Measurements from ENCODE around the gene NFE2.

DNA sequence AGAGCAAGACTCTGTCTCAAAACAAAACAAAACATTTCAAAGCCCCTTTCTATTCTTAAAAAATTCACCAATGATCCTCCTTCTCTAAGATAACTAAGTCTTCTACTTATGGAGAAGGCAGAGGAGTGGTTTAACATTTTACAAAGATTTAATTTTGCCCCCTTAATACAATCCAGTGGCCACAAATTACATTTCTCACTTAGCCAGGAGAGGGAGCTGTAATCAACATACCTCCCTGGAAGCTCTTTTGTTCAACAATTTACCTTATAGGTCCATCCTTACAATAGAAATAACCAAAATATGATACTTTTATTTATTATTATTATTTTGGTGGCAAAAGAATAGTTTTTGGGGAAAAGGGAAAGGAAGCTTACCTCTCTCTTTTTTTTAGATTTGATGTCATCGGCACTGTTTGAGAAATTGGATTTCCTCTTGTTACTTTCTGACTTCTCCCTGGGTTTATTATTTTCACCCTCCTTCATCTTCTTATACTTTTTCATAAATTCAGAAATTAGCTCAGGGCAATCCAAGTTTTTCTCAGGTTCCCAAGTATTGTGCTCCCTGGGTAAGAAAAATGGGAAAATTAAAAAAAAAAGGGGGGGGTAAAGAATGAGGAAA is 49.0 kb downstream of the NFE2 start:
- TF ChIP-seq, protein P1, sequence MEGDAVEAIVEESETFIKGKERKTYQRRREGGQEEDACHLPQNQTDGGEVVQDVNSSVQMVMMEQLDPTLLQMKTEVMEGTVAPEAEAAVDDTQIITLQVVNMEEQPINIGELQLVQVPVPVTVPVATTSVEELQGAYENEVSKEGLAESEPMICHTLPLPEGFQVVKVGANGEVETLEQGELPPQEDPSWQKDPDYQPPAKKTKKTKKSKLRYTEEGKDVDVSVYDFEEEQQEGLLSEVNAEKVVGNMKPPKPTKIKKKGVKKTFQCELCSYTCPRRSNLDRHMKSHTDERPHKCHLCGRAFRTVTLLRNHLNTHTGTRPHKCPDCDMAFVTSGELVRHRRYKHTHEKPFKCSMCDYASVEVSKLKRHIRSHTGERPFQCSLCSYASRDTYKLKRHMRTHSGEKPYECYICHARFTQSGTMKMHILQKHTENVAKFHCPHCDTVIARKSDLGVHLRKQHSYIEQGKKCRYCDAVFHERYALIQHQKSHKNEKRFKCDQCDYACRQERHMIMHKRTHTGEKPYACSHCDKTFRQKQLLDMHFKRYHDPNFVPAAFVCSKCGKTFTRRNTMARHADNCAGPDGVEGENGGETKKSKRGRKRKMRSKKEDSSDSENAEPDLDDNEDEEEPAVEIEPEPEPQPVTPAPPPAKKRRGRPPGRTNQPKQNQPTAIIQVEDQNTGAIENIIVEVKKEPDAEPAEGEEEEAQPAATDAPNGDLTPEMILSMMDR (IDR thresholded peaks at IDR 0.05) = peak in 3 of 4 experiments; percentile 44 to 73 (median 66)
- TF ChIP-seq POLR2AphosphoS5 (IDR thresholded peaks at IDR 0.05) (peak; percentile 9), POLR2A (IDR thresholded peaks at IDR 0.05) (no peak)

All from prostate gland (tissue), 2 donors.